Endothelial cell of umbilical vein (primary cell): ENCODE results near the gene RSPO3. TPM values are rescaled to one million over a fixed set of nuclear protein-coding genes. Genes with fewer than 3 reads are reported as not detected.
A peak's percentile ranks its signal among the peaks of the same experiment; 100 is the strongest.

ENCODE experiments used
- BruUV-seq: library from RNA; stranded (reverse); fragments of 400-500 nt; replicated peaks from 2 replicates; lab custom pipeline; 2021; lab: Mats Ljungman, UMichigan
- CTCF ChIA-PET: fragments of 300-600, 350-600 bp; sonication (Branson Sonifier 250); formaldehyde crosslinking; loops from one replicate; lab custom pipeline; 2021; ENCODE audit warnings: antibody characterized with exemption, inconsistent platforms; lab: Charles Lee
- POLR2A ChIA-PET: fragments of 300-600, 350-600 bp; sonication (Branson Sonifier 250); formaldehyde crosslinking; loops from one replicate; lab custom pipeline; 2021; ENCODE audit warnings: antibody characterized with exemption, inconsistent platforms; lab: Charles Lee
- DNase-seq: peaks from one replicate; pipeline ENCODE4 v3.0.0-alpha.2; 2011; ENCODE audit warnings: low read depth, low spot score
- FAIRE-seq: peaks from 2 replicates; lab custom pipeline; 2011; peaks lifted over from hg19 to GRCh38; lab: Jason Lieb, UNC
- H2AFZ ChIP-seq: 2 replicates; pipeline ENCODE4 v1.6.0; 2012; ENCODE audit warnings: low read depth, low read length, control low read depth, inconsistent platforms
- H3K27ac ChIP-seq: 2 replicates; pipeline ENCODE4 v1.5.1; 2011; ENCODE audit warnings: low read depth, mild to moderate bottlenecking, control low read depth, low read length, moderate library complexity; ENCODE audit not compliant: insufficient read depth
- H3K27me3 ChIP-seq, 2 experiments: 2 replicates each; pipeline versions ENCODE4 v1.6.0 to v1.6.1; 2011; ENCODE audit warnings: low read length in 2 of 2, mixed read lengths in 1 of 2; ENCODE audit not compliant: control insufficient read depth in 2 of 2, insufficient read depth in 2 of 2
- H3K36me3 ChIP-seq, 2 experiments: 2 replicates in 1 of 2; 3 replicates in 1 of 2; pipeline ENCODE4 v1.5.1; 2011; ENCODE audit warnings: low read length in 2 of 2, mild to moderate bottlenecking in 1 of 2, moderate library complexity in 1 of 2; ENCODE audit not compliant: control insufficient read depth in 2 of 2, insufficient read depth in 2 of 2; ENCODE audit errors: extremely low read depth in 1 of 2
- H3K4me1 ChIP-seq: 3 replicates; pipeline ENCODE4 v1.5.1; 2011; ENCODE audit warnings: mild to moderate bottlenecking, low read length; ENCODE audit not compliant: control insufficient read depth, insufficient read depth; ENCODE audit errors: extremely low read depth
- H3K4me2 ChIP-seq: 2 replicates; pipeline ENCODE4 v1.6.1; 2011; ENCODE audit warnings: low read length, control low read depth, mixed read lengths; ENCODE audit not compliant: insufficient read depth
- H3K4me3 ChIP-seq, 3 experiments: fragments of 200-600 bp in 1 of 3; sonication (generic), shearing (Covaris generic) in 1 of 3; replicated peaks in 1 of 3; 2 replicates each; pipeline ENCODE4 v1.5.1; 2011 to 2016; ENCODE audit warnings: control low read depth in 3 of 3, low read length in 3 of 3, mild to moderate bottlenecking in 2 of 3, inconsistent platforms in 1 of 3, low read depth in 1 of 3, moderate library complexity in 1 of 3; ENCODE audit not compliant: insufficient read depth in 1 of 3
- H3K79me2 ChIP-seq: 2 replicates; pipeline ENCODE4 v1.6.0; 2012; ENCODE audit warnings: low read length, inconsistent platforms; ENCODE audit not compliant: control insufficient read depth, insufficient read depth
- H3K9ac ChIP-seq: replicated peaks from 2 replicates; pipeline ENCODE3; 2011; ENCODE audit warnings: low read length, control low read depth; ENCODE audit not compliant: insufficient read depth; ENCODE audit errors: extremely low read depth
- H3K9me1 ChIP-seq: replicated peaks from 3 replicates; pipeline ENCODE4 v1.6.0; 2011; ENCODE audit warnings: mild to moderate bottlenecking, low read length; ENCODE audit not compliant: control insufficient read depth, insufficient read depth; ENCODE audit errors: extremely low read depth
- H3K9me3 ChIP-seq: replicated peaks from 2 replicates; pipeline ENCODE4 v1.5.1; 2012; ENCODE audit warnings: low read length, inconsistent platforms; ENCODE audit not compliant: control insufficient read depth, insufficient read depth
- H4K20me1 ChIP-seq: replicated peaks from 2 replicates; pipeline ENCODE3; 2011; ENCODE audit warnings: mild to moderate bottlenecking, low read length; ENCODE audit not compliant: control insufficient read depth, insufficient read depth; ENCODE audit errors: extremely low read depth
- EZH2 ChIP-seq: IDR thresholded peaks from 2 replicates; pipeline ENCODE4 v1.6.1; 2012; ENCODE audit warnings: borderline replicate concordance, low read depth, mild to moderate bottlenecking, moderate library complexity, low read length, inconsistent platforms; ENCODE audit not compliant: severe bottlenecking
- FOS ChIP-seq: IDR thresholded peaks from 2 replicates; pipeline ENCODE4 v1.6.1; 2011; ENCODE audit warnings: mild to moderate bottlenecking, low read length, moderate library complexity, borderline replicate concordance; ENCODE audit not compliant: insufficient read depth
- GATA2 ChIP-seq: IDR thresholded peaks from 2 replicates; pipeline ENCODE4 v1.7.0; 2011; ENCODE audit warnings: low read depth, mild to moderate bottlenecking, moderate library complexity, mixed read lengths, low read length; ENCODE audit not compliant: insufficient read length, insufficient read depth
- JUN ChIP-seq: IDR thresholded peaks from 2 replicates; pipeline ENCODE4 v1.6.1; 2011; ENCODE audit warnings: borderline replicate concordance, low read depth; ENCODE audit not compliant: insufficient read length, insufficient read depth
- MYC ChIP-seq: IDR thresholded peaks from one replicate; pipeline ENCODE4 v1.6.1; 2011; ENCODE audit warnings: mild to moderate bottlenecking, low read depth, low read length
- POLR2A ChIP-seq: IDR thresholded peaks from 2 replicates; pipeline ENCODE4 v1.6.1; 2012; ENCODE audit warnings: low read depth, mild to moderate bottlenecking, control low read depth, low read length
- POLR2AphosphoS5 ChIP-seq: IDR thresholded peaks from 2 replicates; pipeline ENCODE4 v1.6.1; 2012; ENCODE audit warnings: low read depth, mild to moderate bottlenecking, control low read depth, low read length, moderate library complexity; ENCODE audit not compliant: insufficient read depth
- dilution Hi-C: fragments of 300-500 bp; cut with MboI; formaldehyde crosslinking; loops from one replicate; pipeline ENCODE4 v1.15.0; 2019; ENCODE audit warnings: low sequenced_read_pairs; ENCODE audit not compliant: extremely low pct_ligation_motif_present
- intact Hi-C: fragments of 100-400 bp; cut with micrococcal nuclease; formaldehyde crosslinking; loops from one replicate; pipeline ENCODE4 v1.10.0; 2022
- polyA plus RNA-seq, 4 experiments: library from polyadenylated mRNA; depleted of rRNA in 3 of 4; stranded (reverse) in 3 of 4; unstranded in 1 of 4; fragments of >200 nt; gene quantifications; 2 replicates each; pipeline versions ENCODE4 v1.2.1 to v1.2.3, GENCODE V29; 2011 to 2012; ENCODE audit warnings: missing spikeins in 1 of 4
- total RNA-seq: library from RNA; stranded (reverse); gene quantifications from 2 replicates; pipeline ENCODE4 v1.2.3, GENCODE V29; 2021
- TF ChIP-seq, protein P1 (sequence below): IDR thresholded peaks from 2 replicates; pipeline ENCODE4 v1.6.1; 2011; ENCODE audit not compliant: insufficient read depth, insufficient read length
- TF ChIP-seq, protein P2 (sequence below), 2 donors: IDR thresholded peaks; 1 replicate in 1 of 2; 2 replicates in 1 of 2; pipeline ENCODE4 v1.5.1; 2011; ENCODE audit warnings: low read length in 2 of 2, mild to moderate bottlenecking in 2 of 2, moderate library complexity in 2 of 2, control low read depth in 1 of 2, inconsistent platforms in 1 of 2, low read depth in 1 of 2; ENCODE audit not compliant: insufficient read depth in 1 of 2; ENCODE audit errors: extremely low read depth in 1 of 2

Gene RSPO3
- total and polyA plus RNA-seq, 2 donors (not counting 3 experiments of a cell fraction or from before 2014, with no cell fraction given), result 1.8 to 11.1 TPM

DNA sequence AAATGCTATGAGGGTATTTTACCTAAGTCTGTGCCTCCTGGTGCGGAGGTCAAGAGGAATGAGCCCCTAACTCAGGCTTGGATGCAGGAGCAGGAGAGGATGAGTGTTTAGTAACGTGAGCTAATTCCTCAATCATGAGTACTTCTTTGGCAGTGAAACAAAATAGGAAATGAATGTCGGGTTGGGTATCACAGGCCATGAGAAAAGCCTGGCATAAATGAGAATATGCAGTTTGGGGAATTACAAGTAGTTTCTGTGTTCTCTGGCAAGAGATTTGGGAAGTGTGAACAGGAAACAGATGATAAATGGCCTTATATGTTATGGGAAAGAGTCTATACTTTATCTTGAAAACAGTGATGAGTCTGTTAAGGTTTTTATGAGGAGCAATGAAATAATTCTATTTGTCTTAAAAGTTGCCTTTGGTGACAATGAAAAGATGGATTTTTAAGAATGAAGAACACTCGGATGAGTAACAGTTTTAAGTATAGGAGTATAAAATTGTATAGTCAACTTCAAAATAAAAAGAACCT, 89.2 kb downstream of the RSPO3 start:
- no peaks in the 10 kb centered on the region for H3K27me3 ChIP-seq
- H3K4me2 ChIP-seq, result peak overlapping the region; percentile 17
- intact Hi-C loops, result no loop called here
- H3K9me1 ChIP-seq, result no peaks in the 10 kb centered on the region
- H3K9ac ChIP-seq, result no peak overlapping the region
- no peaks in the 10 kb centered on the region for H3K9me3 ChIP-seq
- H3K4me1 ChIP-seq, result peaks cover 31% of the 10 kb centered on the region
- peak overlapping the region; percentile 14 for H2AFZ ChIP-seq
- H3K79me2 ChIP-seq, result no peaks in the 10 kb centered on the region
- H3K36me3 ChIP-seq, result no peaks in the 10 kb centered on the region
- POLR2A ChIA-PET, result interaction anchor here (0.9 kb wide), 1 partner anchor 59 kb away, joined by 3 read pairs; the partner anchor contains the start of gene RNF146
- TF ChIP-seq JUN (peak; percentile 36), POLR2AphosphoS5 (peak; percentile 31), EZH2 (no peak), POLR2A (no peak), FOS (peak; percentile 23), MYC (no peak)
- TF ChIP-seq, protein P1, sequence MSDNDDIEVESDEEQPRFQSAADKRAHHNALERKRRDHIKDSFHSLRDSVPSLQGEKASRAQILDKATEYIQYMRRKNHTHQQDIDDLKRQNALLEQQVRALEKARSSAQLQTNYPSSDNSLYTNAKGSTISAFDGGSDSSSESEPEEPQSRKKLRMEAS, result no peak
- H3K4me3 ChIP-seq, result no peak overlapping the region
- DNase-seq (peak; percentile 97), FAIRE-seq (peak; percentile 89)
- no peaks in the 10 kb centered on the region for H4K20me1 ChIP-seq
- peak overlapping the region; percentile 42 for H3K27ac ChIP-seq
- CTCF ChIA-PET, result interaction anchor here (1.0 to 1.6 kb wide), 2 partner anchors 17 to 59 kb away, joined by 6 to 13 read pairs; partner anchors contain the start of gene RNF146
- BruUV-seq, result no TSS peak
- dilution Hi-C loops, result no loop called here

DNA sequence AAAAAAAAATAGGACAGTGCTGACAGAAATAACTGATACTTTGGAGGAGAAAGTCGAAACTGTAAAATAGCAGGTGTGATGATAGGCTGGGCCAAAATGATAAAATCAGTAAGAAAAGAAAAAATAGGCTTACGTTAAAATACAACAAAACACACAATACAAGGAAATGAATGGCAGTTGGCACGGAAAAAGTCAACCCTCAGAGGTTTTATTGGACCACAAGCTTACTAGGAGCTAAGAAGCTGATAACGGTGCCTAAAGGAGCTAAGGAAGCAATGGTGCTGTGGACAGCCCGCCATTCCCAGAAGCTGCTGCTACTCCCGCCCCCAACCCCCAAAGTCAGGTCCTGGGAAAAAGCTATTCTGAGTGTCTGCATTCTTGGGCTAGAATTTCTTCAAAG, 92.3 kb downstream of the RSPO3 start:
- ChIA-PET POLR2A (interaction anchor here (0.6 to 1.5 kb wide), 3 partner anchors 52 to 126 kb away, joined by 3 to 14 read pairs (median 4); partner anchors contain the start of gene RNF146), CTCF (interaction anchor here (0.9 to 1.8 kb wide), 9 partner anchors 9 to 1215 kb away, joined by 3 to 33 read pairs (median 4); partner anchors contain the start of gene RNF146)
- dilution Hi-C loops (no loop called here), intact Hi-C loops (loop anchor here (1.0 kb wide), 1 partner anchor 56 kb away; the partner anchor contains the start of gene RNF146)
- BruUV-seq, result no TSS peak
- peak; percentile 97 for DNase-seq
- no peak overlapping the region for H3K27ac ChIP-seq
- FAIRE-seq, result peak; percentile 81
- H3K27me3 ChIP-seq, result no peaks in the 10 kb centered on the region
- no peaks in the 10 kb centered on the region for H3K36me3 ChIP-seq
- H3K79me2 ChIP-seq, result no peaks in the 10 kb centered on the region
- H3K9me1 ChIP-seq, result no peaks in the 10 kb centered on the region
- no peaks in the 10 kb centered on the region for H3K9me3 ChIP-seq
- no peak overlapping the region for H3K4me3 ChIP-seq
- H4K20me1 ChIP-seq, result no peaks in the 10 kb centered on the region
- peak overlapping the region; percentile 28 for H2AFZ ChIP-seq
- TF ChIP-seq, protein P2, sequence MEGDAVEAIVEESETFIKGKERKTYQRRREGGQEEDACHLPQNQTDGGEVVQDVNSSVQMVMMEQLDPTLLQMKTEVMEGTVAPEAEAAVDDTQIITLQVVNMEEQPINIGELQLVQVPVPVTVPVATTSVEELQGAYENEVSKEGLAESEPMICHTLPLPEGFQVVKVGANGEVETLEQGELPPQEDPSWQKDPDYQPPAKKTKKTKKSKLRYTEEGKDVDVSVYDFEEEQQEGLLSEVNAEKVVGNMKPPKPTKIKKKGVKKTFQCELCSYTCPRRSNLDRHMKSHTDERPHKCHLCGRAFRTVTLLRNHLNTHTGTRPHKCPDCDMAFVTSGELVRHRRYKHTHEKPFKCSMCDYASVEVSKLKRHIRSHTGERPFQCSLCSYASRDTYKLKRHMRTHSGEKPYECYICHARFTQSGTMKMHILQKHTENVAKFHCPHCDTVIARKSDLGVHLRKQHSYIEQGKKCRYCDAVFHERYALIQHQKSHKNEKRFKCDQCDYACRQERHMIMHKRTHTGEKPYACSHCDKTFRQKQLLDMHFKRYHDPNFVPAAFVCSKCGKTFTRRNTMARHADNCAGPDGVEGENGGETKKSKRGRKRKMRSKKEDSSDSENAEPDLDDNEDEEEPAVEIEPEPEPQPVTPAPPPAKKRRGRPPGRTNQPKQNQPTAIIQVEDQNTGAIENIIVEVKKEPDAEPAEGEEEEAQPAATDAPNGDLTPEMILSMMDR (IDR thresholded peaks at IDR 0.05; ENCODE audit: extremely low read depth in 1 of 2, insufficient read depth in 1 of 2, low read depth in 1 of 2, low read length in 2 of 2), result no peak
- TF ChIP-seq JUN (no peak), MYC (no peak), GATA2 (peak; percentile 71), FOS (no peak), POLR2AphosphoS5 (peak; percentile 30), EZH2 (no peak), POLR2A (no peak)
- TF ChIP-seq, protein P1, result no peak
- peaks cover 31% of the 10 kb centered on the region for H3K4me1 ChIP-seq
- H3K4me2 ChIP-seq, result peak overlapping the region; percentile 13
- no peak overlapping the region for H3K9ac ChIP-seq
